Stimulated activated naive CD4-positive, alpha-beta T cell (primary cell): ENCODE results near the gene LENG1.
A peak's percentile ranks its signal among the peaks of the same experiment; 100 is the strongest.

Experiments used
- DNase-seq, 6 experiments: peaks; one replicate each; lab custom pipeline; 2025; lab: John Stamatoyannopoulos, UW

LENG1 gene

DNA sequence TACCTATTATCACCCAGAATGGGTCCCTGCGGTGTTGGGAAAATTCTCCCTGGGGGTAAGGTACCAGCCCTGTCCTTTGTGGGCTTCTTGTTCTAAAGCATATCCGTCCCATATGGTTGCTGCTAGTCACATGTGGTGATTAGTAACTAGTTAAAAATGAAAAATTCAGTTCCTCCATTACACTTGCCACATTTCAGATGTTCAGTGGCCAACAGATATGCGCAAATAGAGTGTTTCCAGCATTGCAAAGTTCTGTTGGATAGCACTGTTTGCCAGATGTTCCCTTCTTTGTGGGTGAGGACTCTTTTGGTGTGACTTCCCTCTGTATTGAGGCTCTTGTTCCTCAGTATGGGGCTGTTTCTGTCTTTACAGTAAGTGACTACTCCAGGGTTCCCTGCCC lies 18.2 kb downstream of the LENG1 start:
- no peak for DNase-seq

DNA sequence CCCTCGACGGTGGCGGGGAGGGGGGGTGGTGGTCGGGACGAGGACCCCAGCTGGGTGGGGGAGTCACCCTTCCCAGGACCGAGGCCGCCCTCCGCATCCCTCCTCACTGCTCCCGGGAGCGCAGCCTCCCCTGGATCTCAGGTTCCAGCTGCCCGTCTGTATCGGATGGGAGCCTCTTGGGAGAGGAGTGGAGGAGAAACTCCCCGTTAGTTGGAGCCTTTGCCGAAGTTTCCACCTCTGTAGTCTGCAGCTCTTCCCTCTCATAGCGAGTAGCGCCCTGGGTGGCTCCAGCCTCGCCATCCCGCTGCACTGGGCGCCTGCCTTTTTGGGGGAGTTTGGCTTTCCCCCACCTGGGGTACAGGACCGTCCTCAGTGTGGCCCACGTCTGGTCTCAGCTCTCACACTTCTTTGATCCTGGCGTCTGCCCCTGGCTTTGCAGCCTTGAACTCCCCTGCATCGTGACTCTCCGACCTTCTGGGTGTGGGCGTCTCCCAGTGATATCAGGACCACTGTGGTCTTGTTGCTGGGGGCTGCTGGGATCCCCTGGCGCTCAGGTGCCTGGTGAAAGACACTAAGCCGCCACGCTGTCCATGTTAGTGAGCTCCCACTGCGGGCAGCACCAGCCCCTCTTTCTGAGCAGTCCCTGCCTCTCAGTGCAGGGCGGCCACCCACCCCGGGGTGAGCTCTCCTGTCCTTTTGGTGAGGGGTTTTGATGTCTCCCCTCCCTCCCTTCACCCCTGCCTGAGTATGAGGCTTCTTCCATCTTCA lies 20.8 kb downstream of the LENG1 start:
- peak in 1 of 6 experiments; percentile 12 for DNase-seq

DNA sequence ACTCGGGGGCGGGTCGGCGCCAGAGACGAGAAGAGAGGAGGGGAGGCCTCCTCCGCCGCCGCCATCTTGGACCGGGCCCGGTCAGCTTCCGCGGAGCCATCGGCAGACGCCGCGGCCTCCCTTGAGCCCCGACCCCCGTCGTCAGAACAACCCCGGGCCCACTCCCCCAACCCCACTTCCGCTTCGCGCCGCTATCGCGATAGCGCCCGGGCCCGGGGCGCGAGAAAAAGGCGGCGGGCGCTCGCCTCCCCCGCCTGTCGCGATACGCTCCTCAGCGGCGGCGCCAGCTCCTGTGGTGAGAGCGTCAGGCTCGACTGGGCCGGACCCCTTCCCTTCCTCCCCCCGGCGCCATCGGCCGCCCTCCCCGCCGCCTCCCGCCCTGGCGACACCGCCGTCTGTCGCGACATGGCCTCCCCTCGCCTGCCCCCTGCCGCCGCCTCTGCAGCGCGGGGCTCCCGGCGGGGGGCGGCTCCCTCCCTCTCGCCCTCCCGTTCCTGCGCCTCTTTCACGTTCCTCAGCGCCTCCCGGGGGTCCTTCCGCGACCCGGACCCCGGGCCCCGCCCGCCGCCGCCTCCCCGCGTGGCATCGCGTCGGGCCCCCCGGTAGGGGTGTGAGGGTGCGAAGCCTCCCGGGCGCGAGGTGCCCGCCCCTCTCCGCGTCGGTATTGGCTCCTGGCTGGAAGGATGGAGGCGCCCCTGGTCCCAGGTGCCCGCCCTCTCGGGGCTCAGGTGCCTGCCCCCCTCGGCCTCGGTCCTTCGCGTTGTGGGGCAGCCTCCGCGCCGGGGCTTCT lies 21.6 kb downstream of the LENG1 start, which contains the start of gene CNOT3:
TSS of gene CNOT3 (plus strand) at position 64 of the 790 bp plus-strand sequence. CDS start 5,217 bp downstream, outside the sequence.
- peak in 3 of 6 experiments; percentile 14 to 52 (median 48) for DNase-seq

DNA sequence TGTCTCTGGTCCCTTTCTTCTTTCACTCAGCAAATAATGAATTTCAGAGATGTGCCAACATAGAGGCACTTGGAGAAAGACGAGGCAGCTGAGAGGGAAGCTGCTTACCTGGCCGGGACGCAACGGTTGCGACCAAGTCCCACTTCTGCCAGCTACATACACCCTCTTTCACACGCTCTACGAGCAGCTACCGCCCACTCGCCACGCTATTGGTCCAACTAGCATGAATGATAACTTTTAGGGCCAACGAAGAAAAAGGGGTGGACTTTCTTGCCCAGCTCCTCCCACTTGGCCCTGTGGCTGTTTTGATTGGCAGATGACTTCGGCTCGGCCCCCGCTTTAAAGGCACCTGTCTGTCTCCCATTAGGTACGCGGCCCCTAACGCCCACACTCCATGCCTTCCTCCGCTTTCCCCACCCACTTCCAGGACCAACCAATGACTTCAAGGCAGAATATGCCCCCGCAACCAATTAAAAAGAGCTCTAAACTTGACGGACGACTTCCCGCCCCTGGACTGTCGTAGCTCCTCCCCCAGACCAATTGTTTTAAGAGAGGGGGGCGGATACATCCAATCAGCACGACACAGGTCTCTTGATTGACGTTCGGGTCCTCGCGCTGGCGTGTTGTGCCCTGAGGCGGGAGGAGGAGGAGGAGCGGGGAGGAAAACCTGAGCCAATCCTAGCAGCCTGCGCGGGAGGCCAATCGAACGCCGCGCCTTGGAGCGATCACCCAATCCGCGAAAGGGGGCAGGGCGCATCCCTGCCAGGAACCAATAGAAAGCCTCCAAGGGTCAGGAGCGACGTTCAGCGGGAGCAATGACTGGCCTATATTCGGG lies 22.4 kb downstream of the LENG1 start:
- DNase-seq = peak; percentile 97 to 100 (median 100)

DNA sequence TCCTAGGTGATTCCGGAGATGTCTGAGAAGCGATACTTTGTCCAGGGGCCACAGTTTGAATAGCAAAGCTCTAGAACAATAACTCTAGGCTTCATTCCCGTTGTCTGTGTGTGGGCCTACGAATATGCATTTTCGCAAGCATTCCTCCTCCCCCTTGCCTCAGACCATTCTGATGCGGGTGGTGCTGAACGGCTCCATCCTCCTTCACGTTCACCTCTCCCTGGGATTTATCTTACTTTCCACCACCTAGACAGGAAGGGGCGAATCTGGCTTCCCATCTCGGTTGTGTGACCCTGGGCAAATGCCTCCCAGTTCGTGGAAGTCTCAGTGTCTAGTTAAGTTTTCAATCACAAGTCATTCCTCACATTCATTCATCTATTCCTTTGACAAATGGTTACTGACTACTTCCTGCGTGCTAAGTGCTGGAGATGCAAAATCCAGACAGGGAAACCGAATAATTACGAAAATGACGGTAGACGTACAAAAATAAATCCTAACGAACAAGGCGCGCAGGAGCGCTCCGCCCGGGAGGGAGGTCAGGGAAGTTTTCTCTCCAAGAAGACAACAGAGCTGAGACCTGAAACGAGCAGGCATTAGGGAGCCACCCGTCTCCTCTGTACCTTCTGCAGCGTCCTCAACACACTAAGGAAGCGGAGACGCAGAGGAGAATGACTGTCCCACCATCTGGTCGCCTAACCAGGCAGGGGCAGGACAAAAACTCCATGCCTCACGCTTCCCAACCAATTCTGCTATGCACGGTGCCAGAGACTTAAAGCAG lies 23.2 kb downstream of the LENG1 start:
- DNase-seq = no peak

DNA sequence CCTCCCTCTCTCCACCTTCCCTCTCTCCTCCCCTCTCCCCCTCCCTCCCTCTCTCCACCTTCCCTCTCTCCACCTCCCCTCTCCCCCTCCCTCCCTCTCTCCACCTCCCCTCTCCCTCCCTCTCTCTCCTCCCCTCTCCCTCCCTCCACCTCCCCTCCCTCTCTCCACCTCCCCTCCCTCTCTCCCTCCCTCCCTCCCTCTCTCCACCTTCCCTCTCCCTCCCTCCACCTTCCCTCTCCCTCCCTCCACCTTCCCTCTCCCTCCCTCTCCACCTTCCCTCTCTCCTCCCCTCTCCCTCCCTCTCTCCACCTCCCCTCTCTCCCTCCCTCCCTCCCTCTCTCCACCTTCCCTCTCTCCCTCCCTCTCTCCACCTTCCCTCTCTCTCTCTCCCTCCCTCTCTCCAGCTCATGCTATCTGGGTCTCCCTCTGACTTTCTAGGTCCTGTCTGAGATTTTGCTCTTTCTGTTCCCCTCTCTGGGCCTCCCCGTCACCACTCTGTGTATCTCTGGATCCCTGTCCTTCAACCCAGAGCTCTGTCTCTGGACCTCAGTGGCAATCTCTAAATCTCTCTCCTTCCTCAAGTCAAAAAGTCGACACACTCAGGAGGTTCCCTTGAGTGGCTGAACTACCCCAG lies 25.4 kb downstream of the LENG1 start:
- no peak for DNase-seq

DNA sequence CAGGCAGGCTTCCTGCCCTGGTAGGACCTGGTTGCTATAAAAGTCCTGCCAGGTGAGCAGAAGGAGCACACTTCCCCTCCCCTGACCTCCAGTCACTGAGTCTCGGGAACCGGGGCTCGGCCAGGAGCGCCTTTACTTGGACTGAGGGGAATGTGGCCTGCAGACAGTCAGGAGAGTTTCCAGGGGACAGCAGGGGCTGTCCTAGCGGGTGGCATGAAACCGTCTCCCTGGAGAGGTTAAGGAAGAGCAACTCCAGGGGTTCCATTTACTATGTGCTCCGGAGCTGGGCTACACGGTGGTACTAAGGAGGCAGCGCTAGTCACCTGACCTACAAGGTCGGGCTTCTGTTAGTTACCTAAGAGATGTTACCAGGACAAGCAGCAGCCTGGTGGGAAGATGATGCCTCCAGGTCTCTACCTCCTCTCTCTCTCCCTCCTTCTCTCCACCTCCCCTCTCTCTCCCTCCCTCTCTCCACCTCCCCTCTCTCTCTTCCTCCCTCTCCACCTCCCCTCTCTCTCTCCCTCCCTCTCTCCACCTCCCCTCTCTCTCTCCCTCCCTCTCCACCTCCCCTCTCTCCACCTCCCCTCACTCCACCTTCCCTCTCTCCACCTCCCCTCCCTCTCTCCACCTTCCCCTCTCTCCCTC lies 26.1 kb downstream of the LENG1 start:
- peak in 2 of 6 experiments; percentile 34 to 63 for DNase-seq

DNA sequence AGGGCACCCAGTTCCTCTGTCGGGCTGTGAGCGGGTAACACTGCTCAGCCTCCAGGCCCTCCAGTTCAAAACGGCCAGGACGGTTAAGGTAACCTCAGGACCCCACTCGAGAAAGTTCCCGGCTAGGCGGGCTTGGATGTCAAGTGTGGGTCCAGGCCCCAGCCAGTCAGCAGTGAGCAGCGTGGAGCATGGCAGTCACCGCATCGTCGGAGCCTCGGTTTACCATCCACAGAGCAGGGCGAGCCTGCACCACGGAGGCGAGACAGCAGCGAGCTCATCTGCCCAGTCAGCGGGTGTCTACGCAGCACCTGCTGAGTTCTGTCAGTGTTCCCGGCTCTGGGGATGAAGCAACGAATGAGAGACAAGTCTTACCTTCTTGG lies 29.9 kb downstream of the LENG1 start:
- DNase-seq = no peak

DNA sequence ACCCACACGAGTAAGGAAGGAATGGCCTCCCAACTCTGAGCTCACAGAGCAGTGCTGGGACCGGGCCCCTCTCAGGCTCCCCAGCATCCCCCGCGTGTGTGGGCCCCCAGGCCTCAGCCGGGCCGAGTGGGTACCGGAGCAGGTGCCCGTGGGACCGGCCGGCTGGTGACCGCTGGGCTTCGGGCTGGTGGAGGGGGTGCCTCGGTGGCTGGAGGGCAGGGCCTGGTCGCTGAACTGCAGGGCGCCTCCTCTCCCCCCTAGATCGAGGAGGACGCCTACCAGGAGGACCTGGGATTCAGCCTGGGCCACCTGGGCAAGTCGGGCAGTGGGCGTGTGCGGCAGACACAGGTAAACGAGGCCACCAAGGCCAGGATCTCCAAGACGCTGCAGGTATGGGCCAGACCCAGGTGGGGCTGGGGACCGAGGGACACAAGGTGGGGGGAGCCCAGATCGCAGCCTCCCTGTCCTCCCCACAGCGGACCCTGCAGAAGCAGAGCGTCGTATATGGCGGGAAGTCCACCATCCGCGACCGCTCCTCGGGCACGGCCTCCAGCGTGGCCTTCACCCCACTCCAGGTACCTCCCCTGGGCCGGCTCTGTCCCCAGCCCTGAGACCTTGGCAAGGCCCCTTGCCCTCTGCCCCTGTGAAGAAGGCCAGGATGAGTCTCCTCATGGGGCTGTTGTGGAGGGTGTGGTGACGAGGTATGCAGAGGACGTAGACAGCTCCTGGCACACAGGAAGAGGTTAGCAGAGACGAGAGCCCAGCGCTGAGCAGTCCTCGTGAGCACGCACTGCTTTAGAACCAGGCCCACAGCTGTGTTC lies 30.5 kb downstream of the LENG1 start:
- no peak for DNase-seq

DNA sequence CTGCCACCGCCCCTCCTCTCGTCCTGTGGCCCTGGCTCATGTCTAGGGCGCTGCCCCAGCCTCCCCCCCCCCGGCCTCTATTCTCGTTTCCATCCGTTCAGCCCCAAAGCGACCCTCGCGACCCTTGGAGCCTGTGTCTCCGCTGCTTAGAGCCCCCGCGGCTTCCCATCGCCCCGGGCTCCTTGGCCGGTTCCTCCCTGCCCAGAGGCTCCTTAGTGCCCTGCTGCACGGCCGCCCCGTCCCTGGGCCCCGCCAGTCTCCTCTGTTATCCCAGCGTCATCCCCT lies 31.1 kb downstream of the LENG1 start:
- DNase-seq = no peak

DNA sequence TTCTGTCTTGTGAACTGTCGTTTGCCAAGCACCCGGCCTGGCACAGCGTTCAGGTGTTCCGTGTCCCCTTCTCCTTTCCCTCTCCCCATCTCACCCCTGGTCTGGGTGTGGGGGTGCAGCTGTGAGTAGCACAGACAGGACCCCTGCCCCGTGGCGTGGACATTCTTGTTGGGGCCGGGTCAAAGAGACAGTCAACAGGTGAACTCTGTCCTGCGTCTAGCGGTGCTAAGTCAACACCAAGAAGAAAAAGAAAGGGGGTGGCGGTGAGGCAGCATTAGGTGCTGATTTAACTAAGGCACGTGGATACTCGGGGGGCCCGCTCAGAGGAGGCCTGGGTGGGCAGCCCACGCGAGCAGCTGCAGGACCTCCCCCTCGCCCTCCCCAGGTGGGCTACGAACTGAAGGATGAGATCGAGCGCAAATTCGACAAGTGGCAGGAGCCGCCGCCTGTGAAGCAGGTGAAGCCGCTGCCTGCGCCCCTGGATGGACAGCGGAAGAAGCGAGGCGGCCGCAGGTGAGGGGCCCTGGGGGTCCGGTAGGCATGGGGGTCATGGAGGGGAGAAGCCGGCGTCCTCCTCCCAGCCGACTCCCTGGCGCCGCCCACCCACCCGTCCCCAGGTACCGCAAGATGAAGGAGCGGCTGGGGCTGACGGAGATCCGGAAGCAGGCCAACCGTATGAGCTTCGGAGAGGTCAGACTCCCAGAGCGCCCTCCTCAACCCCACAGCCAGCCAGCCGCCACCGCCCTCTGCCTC lies 31.7 kb downstream of the LENG1 start:
- DNase-seq = no peak

DNA sequence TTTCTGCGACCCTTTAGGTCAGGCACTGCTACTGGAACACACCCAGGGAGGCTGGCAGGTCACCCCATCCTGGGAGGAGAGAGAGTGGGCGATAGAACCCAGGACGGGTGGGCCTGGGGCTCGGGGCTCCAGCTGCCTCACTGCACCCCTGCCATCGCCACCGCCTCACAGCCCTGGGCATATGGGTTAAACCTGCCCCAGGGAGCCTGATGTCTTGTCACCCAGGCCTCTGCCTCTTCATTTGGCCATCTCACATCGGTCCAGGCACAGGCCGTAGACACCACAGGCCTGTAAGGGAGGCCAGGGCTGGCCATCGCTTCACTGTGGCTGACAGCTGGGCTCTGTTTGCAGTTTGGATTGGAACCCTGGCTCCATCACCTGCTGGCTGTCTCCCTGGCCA lies 33.8 kb downstream of the LENG1 start:
- no peak for DNase-seq

DNA sequence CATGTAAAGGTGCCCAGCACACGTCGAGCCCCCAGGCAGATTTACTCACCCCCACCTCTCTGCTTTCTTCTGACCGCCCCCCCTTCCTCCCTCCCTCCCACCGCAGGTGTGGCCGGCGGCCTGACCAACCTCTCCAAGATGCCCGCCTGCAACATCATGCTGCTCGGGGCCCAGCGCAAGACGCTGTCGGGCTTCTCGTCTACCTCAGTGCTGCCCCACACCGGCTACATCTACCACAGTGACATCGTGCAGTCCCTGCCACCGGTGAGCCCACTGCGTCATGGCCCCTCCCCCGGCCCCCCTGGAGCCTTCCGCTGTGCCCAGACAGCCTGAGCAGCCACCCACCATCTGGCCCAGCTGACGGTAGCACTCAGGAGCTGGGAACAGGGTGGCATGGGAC lies 35.1 kb downstream of the LENG1 start:
- no peak for DNase-seq

DNA sequence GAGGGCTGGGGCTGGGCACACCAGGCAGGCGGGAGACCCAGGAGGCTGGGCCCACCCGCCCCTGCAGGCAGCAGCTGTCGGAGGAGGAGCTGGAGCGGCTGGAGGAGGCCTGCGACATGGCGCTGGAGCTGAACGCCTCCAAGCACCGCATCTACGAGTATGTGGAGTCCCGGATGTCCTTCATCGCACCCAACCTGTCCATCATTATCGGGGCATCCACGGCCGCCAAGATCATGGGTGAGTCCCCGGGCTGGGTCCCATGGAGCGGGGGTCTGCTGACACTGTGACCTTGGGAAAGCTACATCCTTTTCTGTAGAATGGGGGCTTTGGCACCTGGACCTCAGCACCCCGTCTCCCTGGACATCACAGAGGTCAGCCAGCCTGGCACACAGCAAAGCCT lies 35.8 kb downstream of the LENG1 start:
- no peak for DNase-seq

DNA sequence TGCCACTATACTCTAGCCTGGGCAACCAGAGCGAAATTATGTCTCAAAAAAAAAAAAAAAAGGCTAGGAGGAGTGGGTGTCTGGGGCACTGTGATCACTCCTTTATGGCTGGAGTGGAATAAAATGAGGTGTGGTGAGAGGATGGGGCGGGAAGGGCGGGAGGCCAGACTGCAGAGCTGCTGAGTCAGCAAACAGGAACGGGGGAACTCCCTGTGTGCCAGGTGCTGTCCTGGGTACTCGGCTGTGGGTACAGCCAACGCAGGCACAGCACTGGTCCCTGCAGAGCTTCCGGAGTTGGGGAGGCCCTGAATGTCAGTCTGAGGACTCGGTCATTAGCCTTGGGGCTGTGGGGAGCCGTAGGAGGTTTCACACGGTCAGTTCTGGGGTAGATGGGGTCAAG lies 38.3 kb downstream of the LENG1 start:
- no peak for DNase-seq

DNA sequence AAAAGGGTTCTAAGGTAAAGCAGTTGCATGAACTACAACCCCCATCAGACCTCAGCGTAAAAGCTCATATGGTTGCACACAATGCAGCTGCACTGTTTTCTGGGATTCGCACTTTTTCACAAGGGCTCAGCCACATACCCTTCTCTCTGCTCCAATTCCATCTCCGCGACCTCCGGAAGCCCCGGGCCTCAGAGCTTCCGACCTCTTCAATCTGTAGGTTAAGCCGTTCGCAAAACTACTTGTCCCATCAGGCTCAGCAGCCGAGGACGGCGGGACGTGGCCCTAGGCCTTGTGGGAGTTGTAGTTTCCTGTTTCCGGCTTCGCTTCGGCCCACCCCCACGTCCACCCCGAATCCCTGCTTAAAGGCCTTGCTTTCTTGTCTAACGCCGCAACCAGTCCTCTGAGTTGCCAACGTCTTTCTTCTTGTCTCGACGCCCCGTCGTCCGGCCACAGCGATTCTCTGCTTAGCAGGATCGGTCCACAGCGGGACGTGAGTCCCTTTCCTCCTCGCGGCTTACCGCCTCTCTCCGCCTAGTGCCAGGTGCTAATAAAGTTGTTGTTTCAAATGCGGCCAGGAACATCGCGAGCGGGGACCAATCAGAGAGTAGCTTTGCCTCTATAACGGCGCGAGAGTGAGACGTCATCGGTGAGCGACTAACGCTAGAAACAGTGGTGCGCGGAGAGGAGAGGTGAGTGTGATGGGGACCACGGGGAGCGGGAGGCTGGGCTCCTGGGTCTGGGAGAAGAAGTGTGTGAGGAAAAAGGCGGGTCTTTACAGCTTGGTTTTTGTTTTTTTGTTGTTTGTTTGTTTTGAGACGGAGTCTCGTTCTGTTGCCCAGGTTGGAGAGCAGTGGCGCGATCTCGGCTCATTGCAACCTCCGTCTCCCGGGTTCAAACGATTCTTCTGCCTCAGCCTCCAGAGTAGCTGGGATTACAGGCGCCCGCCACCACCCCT lies 44.1 kb downstream of the LENG1 start, which contains the start of the genes PRPF31 and TFPT:
TSS of gene PRPF31 (plus strand) at position 646 of the 955 bp plus-strand sequence. CDS start 2,525 bp downstream, outside the sequence.
TSS of gene TFPT (minus strand) at position 549 of the 955 bp plus-strand sequence. CDS start at position 161, 388 bp downstream.
- DNase-seq = peak; percentile 92 to 99 (median 96)

DNA sequence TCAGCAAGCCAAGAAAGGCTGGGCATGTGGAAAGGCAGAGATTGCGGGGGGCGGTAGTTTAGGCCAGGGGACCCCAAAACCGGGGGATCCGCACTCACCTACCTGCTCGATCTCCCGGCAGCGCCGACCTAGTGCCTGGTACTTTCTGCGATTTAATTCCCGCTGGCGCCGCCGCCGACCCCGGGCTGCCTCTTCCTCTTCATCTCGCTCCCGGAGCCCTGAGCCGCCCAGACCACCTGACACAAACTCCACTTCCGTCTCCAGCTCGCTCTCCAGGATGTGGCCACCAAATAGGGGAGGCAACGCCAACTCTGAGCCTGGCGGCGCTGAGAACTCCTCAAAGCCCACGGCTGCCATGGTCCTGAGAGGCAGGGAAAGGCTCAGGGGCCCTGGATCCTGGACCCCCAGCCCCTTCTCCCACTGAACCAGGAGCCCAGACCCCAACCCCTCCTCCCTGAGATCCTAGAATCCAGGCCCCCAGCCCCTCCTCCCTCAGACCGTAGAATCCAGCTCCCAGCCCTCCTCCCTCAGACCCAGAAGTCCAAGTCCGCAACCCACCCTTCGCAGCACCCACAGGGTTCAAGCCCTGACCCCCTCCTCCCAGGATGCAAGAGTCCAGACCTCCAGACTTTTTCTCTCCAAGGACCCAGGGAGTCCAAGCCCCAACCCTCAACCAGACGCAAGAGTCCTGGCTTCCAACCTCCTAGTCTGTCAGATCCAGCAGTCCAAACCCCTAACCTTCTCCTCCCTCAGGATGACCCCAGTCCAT lies 45.0 kb downstream of the LENG1 start:
- DNase-seq = peak in 5 of 6 experiments; percentile 23 to 47 (median 27)
